HG02870 (cell line): ENCODE data around the gene POLRMT.

Experiments used
- ATAC-seq: cut with Tn5 transposase; IDR thresholded peaks from one replicate; pipeline ENCODE4 v1.9.1; 2021; ENCODE audit warnings: mild to moderate bottlenecking, moderate library complexity; ENCODE audit not compliant: unreplicated experiment

Gene POLRMT

GRCh38 chr19:581399-582111 is 51.8 kb downstream of the POLRMT start:
- no peak for ATAC-seq

- ATAC-seq: no peak
Observed at GRCh38 chr19:580274-580835, 53.0 kb downstream of the POLRMT start.

GRCh38 chr19:579842-580155 is 53.5 kb downstream of the POLRMT start:
- ATAC-seq: no peak

GRCh38 chr19:579111-579841 is 54.1 kb downstream of the POLRMT start:
- ATAC-seq: no peak

DNA sequence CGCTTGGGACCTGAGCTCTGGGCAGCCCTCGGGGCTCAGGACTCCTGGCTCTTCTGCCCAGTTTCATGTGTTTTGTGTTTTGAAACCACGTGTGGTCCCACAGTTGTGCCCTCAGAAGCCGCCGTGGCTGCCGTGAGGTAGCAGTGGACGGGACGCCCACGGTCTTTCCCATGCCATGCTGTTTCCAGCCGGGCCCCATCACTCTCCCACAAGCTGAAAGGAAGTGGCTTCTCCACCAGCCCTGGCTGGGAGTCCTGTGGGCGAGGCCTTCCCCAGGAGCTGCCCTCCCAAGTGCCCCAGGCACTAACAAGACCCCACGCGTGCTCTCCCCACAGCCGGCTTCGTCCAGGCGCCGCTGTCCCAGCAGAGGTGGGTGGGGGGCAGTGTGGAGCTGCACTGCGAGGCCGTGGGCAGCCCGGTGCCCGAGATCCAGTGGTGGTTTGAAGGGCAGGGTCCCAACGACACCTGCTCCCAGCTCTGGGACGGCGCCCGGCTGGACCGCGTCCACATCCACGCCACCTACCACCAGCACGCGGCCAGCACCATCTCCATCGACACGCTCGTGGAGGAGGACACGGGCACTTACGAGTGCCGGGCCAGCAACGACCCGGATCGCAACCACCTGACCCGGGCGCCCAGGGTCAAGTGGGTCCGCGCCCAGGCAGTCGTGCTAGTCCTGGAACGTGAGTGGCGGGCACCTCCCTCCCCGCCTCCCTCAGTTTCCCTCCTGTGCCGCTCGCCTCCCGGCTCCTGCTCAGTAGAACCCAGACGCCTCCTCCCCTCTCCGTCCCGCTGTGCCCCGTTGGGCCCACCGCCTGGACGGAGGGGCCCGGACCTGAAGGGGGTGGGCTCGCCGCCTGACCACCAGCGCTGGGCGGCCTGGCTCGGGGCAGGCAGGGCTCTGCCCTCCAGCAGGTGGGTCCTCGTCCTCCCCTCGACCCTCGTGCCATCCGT is 55.6 kb downstream of the POLRMT start:
- no peak for ATAC-seq

- ATAC-seq: no peak
Observed at GRCh38 chr19:576768-577438, 56.4 kb downstream of the POLRMT start.

- no peak for ATAC-seq
Observed at GRCh38 chr19:575527-576506, 57.5 kb downstream of the POLRMT start.

GRCh38 chr19:574658-575526 is 58.4 kb downstream of the POLRMT start:
- no peak for ATAC-seq

DNA sequence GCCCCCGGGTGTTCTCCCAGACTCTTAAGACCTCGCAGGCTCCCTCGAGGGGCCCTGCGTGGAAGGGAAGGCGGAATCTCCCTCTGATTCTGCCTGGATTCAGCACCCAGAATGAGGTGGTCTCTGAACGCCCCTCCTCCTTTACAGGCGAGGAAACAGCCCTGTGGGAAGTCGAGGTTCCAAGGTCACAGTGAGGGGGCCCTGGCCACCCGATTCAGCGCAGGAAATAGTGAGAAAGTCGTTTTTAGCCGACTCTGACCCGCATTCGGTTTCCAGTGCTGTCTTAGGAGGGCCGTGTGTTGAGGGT is 59.9 kb downstream of the POLRMT start:
- no peak for ATAC-seq

DNA sequence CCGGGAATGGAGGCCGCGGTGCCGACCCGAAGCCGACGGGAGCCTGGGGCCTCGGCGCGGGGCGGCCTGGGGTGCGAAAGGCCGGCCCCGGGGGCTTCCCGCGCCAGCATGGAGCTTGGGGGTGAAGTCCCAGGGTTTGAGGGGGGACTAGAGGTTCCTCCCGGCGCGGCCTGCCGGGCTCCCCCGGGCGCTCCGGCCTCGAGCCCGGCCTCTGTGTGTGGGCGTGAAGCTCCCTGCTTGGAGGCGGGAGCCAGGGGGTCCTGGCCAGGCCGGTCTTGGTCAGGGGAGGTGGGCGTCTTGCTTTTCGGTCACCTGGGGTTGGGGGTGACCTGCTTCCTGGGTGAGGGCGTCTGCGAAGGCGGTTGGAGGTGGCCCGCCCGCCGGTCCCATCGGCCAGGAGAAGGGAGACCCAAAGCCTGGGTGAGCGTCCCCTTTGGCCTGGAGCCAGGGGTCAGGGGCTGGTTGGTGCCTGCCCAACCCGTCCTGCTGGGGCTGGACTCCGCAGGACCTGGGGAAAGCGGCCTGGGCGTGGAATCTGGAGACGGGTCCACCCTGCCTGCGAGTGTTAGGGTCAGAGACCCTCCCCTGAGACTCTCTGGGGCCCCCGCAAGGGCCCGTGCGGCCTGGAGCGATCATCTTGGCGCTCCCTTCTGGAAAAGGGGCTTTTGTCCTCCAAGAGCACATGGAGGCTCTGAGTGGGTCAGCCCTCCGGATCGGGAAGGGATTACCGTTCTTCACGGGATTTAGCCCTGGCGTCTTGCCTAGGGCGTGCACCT is 60.4 kb downstream of the POLRMT start:
- peak; percentile 24 for ATAC-seq

- peak; percentile 69 for ATAC-seq
Observed at GRCh38 chr19:572140-572742, 61.1 kb downstream of the POLRMT start, which contains the start of gene BSG. TSS of gene BSG (plus strand) at chr19:572596. CDS start at chr19:572635, 39 bp downstream.

- ATAC-seq: no peak
Observed at GRCh38 chr19:571566-571974, 61.8 kb downstream of the POLRMT start.

- no peak for ATAC-seq
Observed at GRCh38 chr19:570937-571565, 62.3 kb downstream of the POLRMT start.

GRCh38 chr19:570251-570686 is 63.1 kb downstream of the POLRMT start:
- no peak for ATAC-seq

DNA sequence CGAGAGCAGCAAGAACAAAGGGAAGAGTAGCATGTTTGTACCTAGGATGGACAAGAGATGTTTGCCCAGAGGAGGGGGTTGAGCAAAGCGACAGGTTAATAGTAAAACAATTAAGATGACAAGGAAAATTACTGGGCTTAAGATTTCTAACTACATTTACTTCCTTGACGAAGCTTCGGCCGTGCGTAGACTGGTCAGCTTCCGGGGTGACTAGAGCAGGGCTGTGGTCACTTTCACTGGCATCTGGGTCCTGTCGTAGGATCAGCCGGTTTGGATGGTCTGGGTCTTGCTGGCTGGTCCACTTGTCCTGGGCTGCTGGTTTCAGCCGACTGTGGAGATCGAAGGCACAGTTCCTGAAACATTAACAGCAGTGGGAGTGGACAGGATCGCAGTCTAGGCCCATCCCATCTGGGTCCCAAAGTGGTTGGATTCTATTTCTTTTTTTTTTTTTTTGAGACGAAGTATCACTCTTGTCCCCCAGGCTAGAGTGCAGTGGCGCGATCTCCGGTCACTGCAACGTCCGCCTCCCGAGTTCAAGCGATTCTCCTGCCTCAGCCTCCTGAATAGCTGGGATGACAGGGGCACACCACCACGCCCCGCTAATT is 65.9 kb downstream of the POLRMT start:
- no peak for ATAC-seq
